ENCODE results near the gene OLFM2.
"Not testable (repeated sequence)": the region's sequence is repeated elsewhere in the genome, so short reads cannot be mapped to it uniquely, and the experiment has no call there.

The OLFM2 gene

GRCh38 chr19:9941671-9942070 lies 5.4 kb upstream of the OLFM2 start:
- DNase-seq: no peak

GRCh38 chr19:9941231-9941630 lies 4.9 kb upstream of the OLFM2 start:
- no peak for DNase-seq

- DNase-seq: no peak
Observed at GRCh38 chr19:9940778-9941177, 4.5 kb upstream of the OLFM2 start.

GRCh38 chr19:9939301-9939913 lies 3.1 kb upstream of the OLFM2 start:
- DNase-seq: no peak

GRCh38 chr19:9937001-9937411 lies 691 bp upstream of the OLFM2 start:
- DNase-seq: no peak

- no peak for DNase-seq
Observed at GRCh38 chr19:9935506-9936325, 599 bp downstream of the OLFM2 start.

- peak; percentile 41 for DNase-seq
Observed at GRCh38 chr19:9934132-9934950, 2.0 kb downstream of the OLFM2 start.

GRCh38 chr19:9932835-9933234 lies 3.5 kb downstream of the OLFM2 start:
- DNase-seq: no peak

- DNase-seq: no peak
Observed at GRCh38 chr19:9931629-9932028, 4.7 kb downstream of the OLFM2 start.

- no peak for DNase-seq
Observed at GRCh38 chr19:9923440-9923839, 12.9 kb downstream of the OLFM2 start.

- not testable (repeated sequence) for DNase-seq
Observed at GRCh38 chr19:9922782-9923379, 13.4 kb downstream of the OLFM2 start.

GRCh38 chr19:9917321-9917720 lies 19.0 kb downstream of the OLFM2 start:
- peak; percentile 21 for DNase-seq

- DNase-seq: no peak
Observed at GRCh38 chr19:9916719-9917118, 19.6 kb downstream of the OLFM2 start.

- peak; percentile 74 for DNase-seq
Observed at GRCh38 chr19:9914315-9915207, 21.8 kb downstream of the OLFM2 start.

GRCh38 chr19:9914001-9914314 lies 22.4 kb downstream of the OLFM2 start:
- DNase-seq: no peak

GRCh38 chr19:9913237-9914000 lies 22.9 kb downstream of the OLFM2 start:
- peak; percentile 27 for DNase-seq

- DNase-seq: no peak
Observed at GRCh38 chr19:9912551-9913236, 23.6 kb downstream of the OLFM2 start.

- DNase-seq: no peak
Observed at GRCh38 chr19:9911524-9912185, 24.7 kb downstream of the OLFM2 start.

GRCh38 chr19:9910625-9911024 lies 25.7 kb downstream of the OLFM2 start:
- no peak for DNase-seq

GRCh38 chr19:9909251-9909650 lies 27.1 kb downstream of the OLFM2 start:
- DNase-seq: no peak
